Tibial nerve (tissue), 4 donors: ENCODE results near the gene SLC2A4RG. TPM values are rescaled to one million over a fixed set of nuclear protein-coding genes. Genes with fewer than 3 reads are reported as not detected.
A peak's percentile ranks its signal among the peaks of the same experiment; 100 is the strongest.

Source experiments
- DNase-seq, 2 donors: peaks; one replicate each; pipeline ENCODE4 v3.0.0-alpha.2; 2019; ENCODE audit warnings: low spot score in 2 of 2
- H3K27ac ChIP-seq, 4 donors: fragments of 200-600 bp; sonication (generic) in 3 of 4; one replicate each; pipeline ENCODE4 v1.5.1; 2017 to 2019; ENCODE audit warnings: mild to moderate bottlenecking in 1 of 4
- H3K27me3 ChIP-seq, 2 donors: fragments of 200-600 bp; sonication (generic) in 1 of 2; one replicate each; pipeline versions ENCODE4 v1.5.1 to v1.6.0; 2017 to 2019
- H3K36me3 ChIP-seq, 3 donors: fragments of 200-600 bp; sonication (generic); one replicate each; pipeline ENCODE4 v1.5.1; 2018 to 2019
- H3K4me1 ChIP-seq, 4 donors: fragments of 200-600 bp; sonication (generic) in 3 of 4; one replicate each; pipeline ENCODE4 v1.5.1; 2017 to 2019
- H3K4me3 ChIP-seq, 4 donors: fragments of 200-600 bp; sonication (generic) in 3 of 4; one replicate each; pipeline ENCODE4 v1.5.1; 2017 to 2019; ENCODE audit warnings: mild to moderate bottlenecking in 1 of 4, moderate library complexity in 1 of 4
- H3K9me3 ChIP-seq, 4 donors: fragments of 200-600 bp; sonication (generic) in 3 of 4; one replicate each; pipeline ENCODE4 v1.5.1; 2017 to 2019
- EP300 ChIP-seq, 2 donors: sonication (generic); formaldehyde crosslinking; IDR thresholded peaks; one replicate each; pipeline ENCODE4 v1.6.1; 2017; ENCODE audit warnings: antibody characterized with exemption in 2 of 2, mild to moderate bottlenecking in 1 of 2
- POLR2A ChIP-seq, 2 donors: fragments of 450-650 bp; IDR thresholded peaks; one replicate each; pipeline ENCODE4 v1.6.1; 2017; ENCODE audit warnings: antibody characterized with exemption in 2 of 2, mild to moderate bottlenecking in 2 of 2, moderate library complexity in 2 of 2
- WGBS, 2 donors: methylation state at CpG; one replicate each; pipeline ENCODE4 v1.1.5; 2018; 5-methylcytosine and 5-hydroxymethylcytosine counted together
- total RNA-seq, 4 donors: library from RNA; depleted of rRNA; stranded (reverse); fragments of >200 nt; gene quantifications; one replicate each; pipeline ENCODE4 v1.1.0, GENCODE V29; 2016
- TF ChIP-seq, protein P1 (sequence below), 5 experiments: fragments of 200-600 bp in 3 of 5; fragments of 450-650 bp in 2 of 5; sonication (generic) in 3 of 5; IDR thresholded peaks; one replicate each; pipeline ENCODE4 v1.5.1; 2016 to 2019; ENCODE audit warnings: antibody characterized with exemption in 5 of 5, mild to moderate bottlenecking in 3 of 5, moderate library complexity in 2 of 5

SLC2A4RG gene
- total RNA-seq, 4 donors from 2014 or later: 71.5 to 126 (median 72.5) TPM

DNA sequence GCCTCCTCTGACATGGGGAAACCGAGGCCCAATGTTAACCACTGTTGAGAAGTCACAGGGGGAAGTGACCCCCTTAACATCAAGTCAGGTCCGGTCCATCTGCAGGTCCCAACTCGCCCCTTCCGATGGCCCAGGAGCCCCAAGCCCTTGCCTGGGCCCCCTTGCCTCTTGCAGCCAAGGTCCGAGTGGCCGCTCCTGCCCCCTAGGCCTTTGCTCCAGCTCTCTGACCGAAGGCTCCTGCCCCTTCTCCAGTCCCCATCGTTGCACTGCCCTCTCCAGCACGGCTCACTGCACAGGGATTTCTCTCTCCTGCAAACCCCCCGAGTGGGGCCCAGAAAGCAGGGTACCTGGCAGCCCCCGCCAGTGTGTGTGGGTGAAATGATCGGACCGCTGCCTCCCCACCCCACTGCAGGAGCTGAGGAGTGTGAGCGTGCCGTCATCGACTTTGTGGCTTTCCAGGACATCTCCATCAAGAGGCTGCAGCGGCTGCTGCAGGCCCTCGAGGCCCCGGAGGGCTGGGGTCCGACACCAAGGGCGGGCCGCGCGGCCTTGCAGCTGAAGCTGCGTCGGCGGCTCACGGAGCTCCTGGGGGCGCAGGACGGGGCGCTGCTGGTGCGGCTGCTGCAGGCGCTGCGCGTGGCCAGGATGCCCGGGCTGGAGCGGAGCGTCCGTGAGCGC lies 41.6 kb upstream of the SLC2A4RG start:
- Histone ChIP-seq H3K36me3 (peaks cover 0 to 71% (median 2%) of the 10 kb centered on the region in 3 donors), H3K27me3 (no peaks in the 10 kb centered on the region), H3K4me3 (peak overlapping the region in 1 of 4 donors; percentile 43), H3K9me3 (no peaks in the 10 kb centered on the region), H3K27ac (peak overlapping the region in 2 of 4 donors; percentile 19 to 77), H3K4me1 (peaks cover 0 to 53% (median 28%) of the 10 kb centered on the region in 4 donors)
- no peak for DNase-seq
- WGBS, 2 donors: 83 to 85% methylated on average over 30 to 40 of the region's 40 CpGs
- TF ChIP-seq EP300 (IDR thresholded peaks at IDR 0.05): no peak
- TF ChIP-seq, protein P1, sequence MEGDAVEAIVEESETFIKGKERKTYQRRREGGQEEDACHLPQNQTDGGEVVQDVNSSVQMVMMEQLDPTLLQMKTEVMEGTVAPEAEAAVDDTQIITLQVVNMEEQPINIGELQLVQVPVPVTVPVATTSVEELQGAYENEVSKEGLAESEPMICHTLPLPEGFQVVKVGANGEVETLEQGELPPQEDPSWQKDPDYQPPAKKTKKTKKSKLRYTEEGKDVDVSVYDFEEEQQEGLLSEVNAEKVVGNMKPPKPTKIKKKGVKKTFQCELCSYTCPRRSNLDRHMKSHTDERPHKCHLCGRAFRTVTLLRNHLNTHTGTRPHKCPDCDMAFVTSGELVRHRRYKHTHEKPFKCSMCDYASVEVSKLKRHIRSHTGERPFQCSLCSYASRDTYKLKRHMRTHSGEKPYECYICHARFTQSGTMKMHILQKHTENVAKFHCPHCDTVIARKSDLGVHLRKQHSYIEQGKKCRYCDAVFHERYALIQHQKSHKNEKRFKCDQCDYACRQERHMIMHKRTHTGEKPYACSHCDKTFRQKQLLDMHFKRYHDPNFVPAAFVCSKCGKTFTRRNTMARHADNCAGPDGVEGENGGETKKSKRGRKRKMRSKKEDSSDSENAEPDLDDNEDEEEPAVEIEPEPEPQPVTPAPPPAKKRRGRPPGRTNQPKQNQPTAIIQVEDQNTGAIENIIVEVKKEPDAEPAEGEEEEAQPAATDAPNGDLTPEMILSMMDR (IDR thresholded peaks at IDR 0.05): no peak
- no peak for TF ChIP-seq POLR2A (IDR thresholded peaks at IDR 0.05)

DNA sequence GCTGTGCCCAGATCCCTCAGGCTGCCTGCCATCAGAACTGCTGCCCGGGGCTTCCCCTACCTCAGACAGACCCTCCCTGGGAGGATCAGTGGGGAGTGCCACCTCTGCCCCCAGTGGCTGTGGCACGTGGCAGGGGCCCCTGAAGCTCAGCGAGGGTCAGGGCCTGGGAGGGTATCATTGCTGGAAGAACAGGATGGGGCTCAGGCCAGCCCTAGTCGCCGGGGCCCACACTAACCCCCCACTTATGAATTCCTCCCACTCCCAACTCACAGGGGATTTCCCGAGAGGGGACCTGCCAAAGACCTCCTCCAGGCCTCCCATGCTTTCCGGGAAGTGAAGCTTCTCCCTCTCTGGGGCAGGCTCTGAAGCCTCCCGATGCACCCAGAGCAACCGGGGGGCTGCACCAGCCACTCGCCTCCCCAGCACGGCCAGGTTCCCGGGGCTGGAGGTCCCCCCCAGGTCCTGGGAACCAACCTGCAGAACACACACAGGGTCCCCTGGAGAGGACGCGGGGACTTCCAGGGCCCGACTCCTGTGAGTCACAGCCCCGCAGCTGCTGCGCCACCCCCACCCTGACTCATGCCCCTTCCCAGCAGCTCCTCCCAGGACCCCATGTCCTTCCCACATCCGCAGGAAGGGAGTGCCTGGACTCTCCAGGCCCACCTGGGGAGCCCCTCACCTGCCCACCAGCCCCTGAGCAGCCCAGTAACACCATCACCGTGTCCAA lies 40.7 kb upstream of the SLC2A4RG start:
- TF ChIP-seq EP300 (IDR thresholded peaks at IDR 0.05) (peak in 1 of 2 donors; percentile 38), POLR2A (IDR thresholded peaks at IDR 0.05) (no peak)
- TF ChIP-seq, protein P1 (IDR thresholded peaks at IDR 0.05): no peak
- H3K27me3 ChIP-seq: no peaks in the 10 kb centered on the region
- peaks cover 0 to 74% (median 1%) of the 10 kb centered on the region in 3 donors for H3K36me3 ChIP-seq
- DNase-seq: peak in 1 of 2 donors; percentile 19
- peaks cover 0 to 51% (median 28%) of the 10 kb centered on the region in 4 donors for H3K4me1 ChIP-seq
- 38 to 40% methylated on average over 3 to 19 of the region's 19 CpGs for WGBS, 2 donors
- H3K27ac ChIP-seq: peak overlapping the region in 3 of 4 donors; percentile 50 to 79 (median 77)
- H3K4me3 ChIP-seq: peak overlapping the region in 1 of 4 donors; percentile 43
- no peaks in the 10 kb centered on the region for H3K9me3 ChIP-seq

DNA sequence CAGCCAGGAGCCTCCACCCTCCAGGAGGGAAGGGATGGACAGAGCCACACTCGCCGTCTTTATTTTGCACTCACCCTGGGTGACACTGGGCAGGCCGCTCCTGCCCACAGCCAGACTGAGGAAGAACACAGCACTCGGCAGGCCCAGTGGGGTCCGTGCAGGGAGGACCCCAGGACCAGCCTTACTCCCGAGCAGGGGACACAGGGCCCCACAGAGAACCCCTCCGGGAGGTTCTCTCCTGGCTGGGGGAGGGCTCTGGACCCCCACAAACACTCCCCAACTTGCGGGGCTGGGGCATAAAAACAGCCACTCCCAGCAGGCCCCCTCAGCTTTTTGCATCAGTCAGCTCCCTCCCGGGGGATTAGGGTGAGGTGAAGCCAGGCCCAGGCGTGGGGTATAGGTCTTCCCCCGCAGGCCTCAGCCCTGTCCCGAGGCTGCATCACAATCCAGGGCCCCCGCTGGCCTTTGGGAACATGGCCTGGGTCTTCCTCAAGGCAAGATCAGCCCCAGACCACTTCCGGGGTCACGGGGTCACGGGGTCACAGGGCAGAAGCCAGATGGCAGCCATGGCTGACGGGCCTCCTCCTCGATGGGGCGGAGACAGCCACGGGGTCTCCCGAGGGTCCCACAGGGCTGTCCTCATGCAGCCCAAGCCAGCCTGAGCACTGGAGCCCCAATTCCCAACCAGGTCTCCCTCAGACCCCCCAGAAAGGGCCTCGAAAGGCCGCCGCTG lies 39.9 kb upstream of the SLC2A4RG start:
- Histone ChIP-seq H3K27ac (peak overlapping the region in 3 of 4 donors; percentile 50 to 79 (median 77)), H3K9me3 (no peaks in the 10 kb centered on the region), H3K4me3 (no peak overlapping the region), H3K36me3 (peaks cover 0 to 74% (median 0%) of the 10 kb centered on the region in 3 donors), H3K27me3 (no peaks in the 10 kb centered on the region), H3K4me1 (peaks cover 0 to 51% (median 28%) of the 10 kb centered on the region in 4 donors)
- TF ChIP-seq POLR2A (IDR thresholded peaks at IDR 0.05) (no peak), EP300 (IDR thresholded peaks at IDR 0.05) (no peak)
- TF ChIP-seq, protein P1 (IDR thresholded peaks at IDR 0.05): no peak
- WGBS, 2 donors: 69 to 79% methylated on average over 19 to 21 of the region's 24 CpGs
- DNase-seq: peak in 1 of 2 donors; percentile 4

DNA sequence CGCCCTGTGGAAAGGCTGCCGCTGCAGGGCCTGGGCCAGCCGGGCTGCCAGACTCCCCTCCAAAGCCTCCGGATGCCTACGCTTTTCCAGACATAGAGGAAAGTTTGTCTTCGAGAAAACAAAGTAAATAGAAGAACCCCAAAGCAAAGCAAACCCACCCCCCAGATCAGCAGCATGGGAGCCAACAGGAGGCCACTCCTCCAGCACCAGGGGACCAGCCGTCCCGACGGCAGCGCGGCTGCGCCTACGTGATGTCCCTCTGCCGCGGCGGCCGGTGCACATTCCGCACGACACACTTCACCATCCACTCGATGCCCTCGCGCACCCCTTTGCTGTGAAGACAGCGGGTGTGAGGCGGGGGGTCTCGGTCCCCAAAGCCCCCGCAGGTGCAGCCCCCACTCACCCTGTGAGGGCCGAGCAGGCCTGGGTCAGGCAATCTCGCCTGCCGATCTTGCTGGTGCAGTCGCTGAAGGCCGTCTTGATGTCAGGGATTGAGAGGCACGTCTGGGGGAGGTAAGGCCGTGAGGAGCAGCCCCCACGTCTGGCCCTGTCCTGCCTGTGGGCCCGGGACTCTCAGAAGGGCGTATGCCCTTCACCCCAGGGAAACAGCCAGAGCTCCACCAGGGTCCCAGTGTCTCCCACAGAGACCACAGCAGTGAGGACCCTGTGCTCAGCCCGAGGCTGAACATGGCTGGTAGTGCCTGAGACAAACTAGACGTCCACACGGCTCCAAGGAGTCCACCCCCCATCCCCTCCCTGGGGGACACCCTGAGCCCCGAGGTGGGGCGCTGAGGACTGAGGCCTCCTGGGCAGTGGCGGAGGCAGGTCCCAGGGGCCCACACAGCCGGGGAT lies 39.2 kb upstream of the SLC2A4RG start:
- 84 to 89% methylated on average over 24 to 39 of the region's 43 CpGs for WGBS, 2 donors
- H3K27ac ChIP-seq: peak overlapping the region in 3 of 4 donors; percentile 50 to 79 (median 77)
- no peak for DNase-seq

More for the DNA sequence above, 39.2 kb upstream of the SLC2A4RG start:
- Histone ChIP-seq H3K9me3 (no peaks in the 10 kb centered on the region), H3K4me1 (peaks cover 0 to 49% (median 28%) of the 10 kb centered on the region in 4 donors), H3K4me3 (no peak overlapping the region), H3K36me3 (peaks cover 0 to 74% (median 0%) of the 10 kb centered on the region in 3 donors), H3K27me3 (no peaks in the 10 kb centered on the region)
- TF ChIP-seq EP300 (IDR thresholded peaks at IDR 0.05) (no peak), POLR2A (IDR thresholded peaks at IDR 0.05) (no peak)
- TF ChIP-seq, protein P1 (IDR thresholded peaks at IDR 0.05): no peak
